WTC11 (cell line): ENCODE measurements around the gene LDLRAD4. TPM values are rescaled to one million over a fixed set of nuclear protein-coding genes. Genes with fewer than 3 reads are reported as not detected.
A peak's percentile ranks its signal among the peaks of the same experiment; 100 is the strongest.

Source experiments
- ATAC-seq: fragments of 200-7000 bp; cut with Tn5 transposase; 2 replicates; pipeline ENCODE4 v1.10.0; 2021; ENCODE audit warnings: mild to moderate bottlenecking, moderate library complexity
- CTCF ChIA-PET: fragments of 300-600 bp; sonication (Branson Sonifier 250); formaldehyde crosslinking; loops from one replicate; lab custom pipeline; 2021; ENCODE audit warnings: antibody characterized with exemption; lab: Charles Lee
- POLR2A ChIA-PET: fragments of 350-600 bp; sonication (Branson Sonifier 250); formaldehyde crosslinking; loops from one replicate; lab custom pipeline; 2021; ENCODE audit warnings: antibody characterized with exemption; lab: Charles Lee
- DNase-seq: peaks from one replicate; pipeline ENCODE4 v3.0.0; 2021; ENCODE audit warnings: low spot score
- H3K27ac Mint-ChIP-seq: 2 replicates; pipeline ENCODE4 v1.8.0; 2021; ENCODE audit warnings: mixed read lengths
- H3K27me3 Mint-ChIP-seq: 2 replicates; pipeline ENCODE4 v1.8.0; 2021; ENCODE audit warnings: low read depth, mild to moderate bottlenecking, moderate library complexity, mixed read lengths
- H3K36me3 Mint-ChIP-seq: 2 replicates; pipeline ENCODE4 v1.8.0; 2021; ENCODE audit warnings: mixed read lengths
- H3K4me1 Mint-ChIP-seq: 2 replicates; pipeline ENCODE4 v1.8.0; 2022; ENCODE audit warnings: mixed read lengths
- H3K4me3 Mint-ChIP-seq: 2 replicates; pipeline ENCODE4 v1.8.0; 2021; ENCODE audit warnings: mild to moderate bottlenecking, moderate library complexity, mixed read lengths
- H3K9me3 Mint-ChIP-seq: 2 replicates; pipeline ENCODE4 v1.8.0; 2021; ENCODE audit warnings: mixed read lengths
- ATF1 ChIP-seq: sonication (generic); formaldehyde crosslinking; IDR thresholded peaks from 2 replicates; pipeline ENCODE4 v1.8.1; 2023; ENCODE audit warnings: mild to moderate bottlenecking, moderate library complexity, missing genetic modification reagents
- CREM ChIP-seq: sonication (generic); formaldehyde crosslinking; IDR thresholded peaks from 2 replicates; pipeline ENCODE4 v1.8.1; 2022; ENCODE audit warnings: mild to moderate bottlenecking, missing genetic modification reagents, moderate library complexity
- KAT7 ChIP-seq: sonication (generic); formaldehyde crosslinking; IDR thresholded peaks from 2 replicates; pipeline ENCODE4 v1.8.1; 2023; ENCODE audit warnings: missing genetic modification reagents, mild to moderate bottlenecking, borderline replicate concordance
- NFYB ChIP-seq: sonication (generic); formaldehyde crosslinking; conservative IDR thresholded peaks from 2 replicates; pipeline ENCODE4 v1.8.0; 2022; ENCODE audit warnings: low read depth, missing genetic modification reagents
- SP1 ChIP-seq: sonication (generic); formaldehyde crosslinking; conservative IDR thresholded peaks from 2 replicates; pipeline ENCODE4 v1.8.1; 2022; ENCODE audit warnings: missing genetic modification reagents
- ZNF121 ChIP-seq: sonication (generic); formaldehyde crosslinking; IDR thresholded peaks from 2 replicates; pipeline ENCODE4 v1.8.0; 2023; ENCODE audit warnings: missing genetic modification reagents
- ZNF219 ChIP-seq: sonication (generic); formaldehyde crosslinking; IDR thresholded peaks from 2 replicates; pipeline ENCODE4 v1.8.0; 2023; ENCODE audit warnings: missing genetic modification reagents, mild to moderate bottlenecking, borderline replicate concordance
- ZNF232 ChIP-seq: sonication (generic); formaldehyde crosslinking; IDR thresholded peaks from 2 replicates; pipeline ENCODE4 v1.8.0; 2022; ENCODE audit warnings: mild to moderate bottlenecking, missing genetic modification reagents
- total RNA-seq: library from RNA; stranded (reverse); gene quantifications from 3 replicates; pipeline ENCODE4 v1.2.3, GENCODE V29; 2021
- TF ChIP-seq, protein P1 (sequence below): fragments of 250-450 bp; sonication (Bioruptor Pico); IDR thresholded peaks from 2 replicates; pipeline ENCODE4 v1.9.0; 2021; ENCODE audit warnings: mild to moderate bottlenecking
- TF ChIP-seq, protein P2 (sequence below): fragments of 200-600 bp; IDR thresholded peaks from 2 replicates; pipeline ENCODE4 v1.8.0; 2022; ENCODE audit warnings: antibody characterized with exemption
- TF ChIP-seq, protein P3 (sequence below): sonication (generic); formaldehyde crosslinking; IDR thresholded peaks from 2 replicates; pipeline ENCODE4 v1.8.0; 2023; ENCODE audit warnings: missing genetic modification reagents, mild to moderate bottlenecking, borderline replicate concordance
- TF ChIP-seq, protein P4 (sequence below): fragments of 250-450 bp; sonication (Bioruptor Pico); IDR thresholded peaks from 2 replicates; pipeline ENCODE4 v1.9.0; 2021; ENCODE audit warnings: mild to moderate bottlenecking
- TF ChIP-seq, protein P5 (sequence below): sonication (generic); formaldehyde crosslinking; IDR thresholded peaks from 2 replicates; pipeline ENCODE4 v1.8.0; 2022; ENCODE audit warnings: missing genetic modification reagents
- TF ChIP-seq, protein P6 (sequence below): sonication (generic); formaldehyde crosslinking; conservative IDR thresholded peaks from 2 replicates; pipeline ENCODE4 v1.8.1; 2023; ENCODE audit warnings: mild to moderate bottlenecking, low read depth, missing genetic modification reagents, moderate library complexity

LDLRAD4 gene
- total RNA-seq, 1 experiment from 2014 or later = 6.2 TPM

DNA sequence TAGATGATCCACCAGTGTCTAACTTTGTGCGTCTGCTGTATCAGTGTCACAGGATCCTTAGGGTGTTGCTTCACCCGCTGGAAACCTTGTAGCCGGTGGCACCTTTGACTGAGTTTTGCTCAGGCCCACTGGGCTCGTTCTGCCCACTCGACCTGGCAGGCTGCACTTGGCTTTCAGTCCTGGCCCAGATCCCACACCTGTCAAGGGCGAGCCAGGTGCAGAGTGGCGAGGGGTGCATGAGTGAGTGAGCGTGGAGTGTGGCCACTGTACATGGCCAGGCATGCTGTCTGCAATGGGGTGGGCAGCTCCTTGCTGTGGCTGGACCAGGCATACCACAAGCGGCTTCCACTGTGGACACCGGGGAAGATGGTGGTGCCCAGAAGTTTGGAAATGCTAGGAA, 328.8 kb downstream of the LDLRAD4 start (continued):
- TF ChIP-seq, protein P1, sequence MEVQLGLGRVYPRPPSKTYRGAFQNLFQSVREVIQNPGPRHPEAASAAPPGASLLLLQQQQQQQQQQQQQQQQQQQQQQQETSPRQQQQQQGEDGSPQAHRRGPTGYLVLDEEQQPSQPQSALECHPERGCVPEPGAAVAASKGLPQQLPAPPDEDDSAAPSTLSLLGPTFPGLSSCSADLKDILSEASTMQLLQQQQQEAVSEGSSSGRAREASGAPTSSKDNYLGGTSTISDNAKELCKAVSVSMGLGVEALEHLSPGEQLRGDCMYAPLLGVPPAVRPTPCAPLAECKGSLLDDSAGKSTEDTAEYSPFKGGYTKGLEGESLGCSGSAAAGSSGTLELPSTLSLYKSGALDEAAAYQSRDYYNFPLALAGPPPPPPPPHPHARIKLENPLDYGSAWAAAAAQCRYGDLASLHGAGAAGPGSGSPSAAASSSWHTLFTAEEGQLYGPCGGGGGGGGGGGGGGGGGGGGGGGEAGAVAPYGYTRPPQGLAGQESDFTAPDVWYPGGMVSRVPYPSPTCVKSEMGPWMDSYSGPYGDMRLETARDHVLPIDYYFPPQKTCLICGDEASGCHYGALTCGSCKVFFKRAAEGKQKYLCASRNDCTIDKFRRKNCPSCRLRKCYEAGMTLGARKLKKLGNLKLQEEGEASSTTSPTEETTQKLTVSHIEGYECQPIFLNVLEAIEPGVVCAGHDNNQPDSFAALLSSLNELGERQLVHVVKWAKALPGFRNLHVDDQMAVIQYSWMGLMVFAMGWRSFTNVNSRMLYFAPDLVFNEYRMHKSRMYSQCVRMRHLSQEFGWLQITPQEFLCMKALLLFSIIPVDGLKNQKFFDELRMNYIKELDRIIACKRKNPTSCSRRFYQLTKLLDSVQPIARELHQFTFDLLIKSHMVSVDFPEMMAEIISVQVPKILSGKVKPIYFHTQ = no peak
- TF ChIP-seq NFYB (CRISPR knock-in tag) = no peak
- TF ChIP-seq, protein P2, sequence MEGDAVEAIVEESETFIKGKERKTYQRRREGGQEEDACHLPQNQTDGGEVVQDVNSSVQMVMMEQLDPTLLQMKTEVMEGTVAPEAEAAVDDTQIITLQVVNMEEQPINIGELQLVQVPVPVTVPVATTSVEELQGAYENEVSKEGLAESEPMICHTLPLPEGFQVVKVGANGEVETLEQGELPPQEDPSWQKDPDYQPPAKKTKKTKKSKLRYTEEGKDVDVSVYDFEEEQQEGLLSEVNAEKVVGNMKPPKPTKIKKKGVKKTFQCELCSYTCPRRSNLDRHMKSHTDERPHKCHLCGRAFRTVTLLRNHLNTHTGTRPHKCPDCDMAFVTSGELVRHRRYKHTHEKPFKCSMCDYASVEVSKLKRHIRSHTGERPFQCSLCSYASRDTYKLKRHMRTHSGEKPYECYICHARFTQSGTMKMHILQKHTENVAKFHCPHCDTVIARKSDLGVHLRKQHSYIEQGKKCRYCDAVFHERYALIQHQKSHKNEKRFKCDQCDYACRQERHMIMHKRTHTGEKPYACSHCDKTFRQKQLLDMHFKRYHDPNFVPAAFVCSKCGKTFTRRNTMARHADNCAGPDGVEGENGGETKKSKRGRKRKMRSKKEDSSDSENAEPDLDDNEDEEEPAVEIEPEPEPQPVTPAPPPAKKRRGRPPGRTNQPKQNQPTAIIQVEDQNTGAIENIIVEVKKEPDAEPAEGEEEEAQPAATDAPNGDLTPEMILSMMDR = no peak

DNA sequence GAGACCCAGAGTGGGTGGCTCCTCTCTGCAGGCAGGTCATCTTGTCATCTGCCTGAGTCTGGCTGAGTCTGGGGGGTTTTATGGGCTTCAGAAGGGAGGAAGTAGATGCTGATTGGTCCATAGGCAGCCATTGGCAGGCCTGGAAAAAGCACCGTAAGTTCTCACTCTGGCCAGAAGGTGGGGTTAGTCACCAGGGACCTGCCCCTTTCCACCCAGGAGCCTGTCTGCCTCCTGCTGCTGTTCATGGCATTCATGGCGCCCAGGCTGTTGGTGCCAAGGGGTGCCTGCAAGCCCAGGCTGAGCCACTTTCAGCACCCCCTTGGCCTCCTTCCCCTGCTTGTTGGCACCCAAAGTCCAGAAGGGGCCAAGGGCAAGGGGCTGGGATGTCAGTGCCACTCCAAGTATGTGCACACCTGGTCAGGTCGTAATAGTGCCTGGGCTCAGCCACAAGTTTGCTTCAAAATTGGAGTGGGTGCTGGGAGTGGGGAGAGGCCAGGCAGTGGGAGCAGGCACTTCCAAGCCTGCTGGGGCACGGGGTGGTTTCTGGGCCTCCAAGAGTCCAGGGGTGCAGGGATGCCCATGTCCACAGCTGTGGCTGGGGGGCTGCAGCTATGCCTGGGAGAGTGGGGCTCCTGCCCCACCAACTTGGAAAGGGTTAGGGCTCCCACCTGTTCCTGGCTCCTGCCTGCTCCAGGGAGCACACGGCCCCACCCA, 329.7 kb downstream of the LDLRAD4 start:
- no peak overlapping the region for H3K27ac Mint-ChIP-seq
- no peak for TF ChIP-seq SP1 (CRISPR knock-in tag)
- no peak for TF ChIP-seq CREM (CRISPR knock-in tag)
- TF ChIP-seq ZNF219 (CRISPR knock-in tag) = no peak
- TF ChIP-seq, protein P3, sequence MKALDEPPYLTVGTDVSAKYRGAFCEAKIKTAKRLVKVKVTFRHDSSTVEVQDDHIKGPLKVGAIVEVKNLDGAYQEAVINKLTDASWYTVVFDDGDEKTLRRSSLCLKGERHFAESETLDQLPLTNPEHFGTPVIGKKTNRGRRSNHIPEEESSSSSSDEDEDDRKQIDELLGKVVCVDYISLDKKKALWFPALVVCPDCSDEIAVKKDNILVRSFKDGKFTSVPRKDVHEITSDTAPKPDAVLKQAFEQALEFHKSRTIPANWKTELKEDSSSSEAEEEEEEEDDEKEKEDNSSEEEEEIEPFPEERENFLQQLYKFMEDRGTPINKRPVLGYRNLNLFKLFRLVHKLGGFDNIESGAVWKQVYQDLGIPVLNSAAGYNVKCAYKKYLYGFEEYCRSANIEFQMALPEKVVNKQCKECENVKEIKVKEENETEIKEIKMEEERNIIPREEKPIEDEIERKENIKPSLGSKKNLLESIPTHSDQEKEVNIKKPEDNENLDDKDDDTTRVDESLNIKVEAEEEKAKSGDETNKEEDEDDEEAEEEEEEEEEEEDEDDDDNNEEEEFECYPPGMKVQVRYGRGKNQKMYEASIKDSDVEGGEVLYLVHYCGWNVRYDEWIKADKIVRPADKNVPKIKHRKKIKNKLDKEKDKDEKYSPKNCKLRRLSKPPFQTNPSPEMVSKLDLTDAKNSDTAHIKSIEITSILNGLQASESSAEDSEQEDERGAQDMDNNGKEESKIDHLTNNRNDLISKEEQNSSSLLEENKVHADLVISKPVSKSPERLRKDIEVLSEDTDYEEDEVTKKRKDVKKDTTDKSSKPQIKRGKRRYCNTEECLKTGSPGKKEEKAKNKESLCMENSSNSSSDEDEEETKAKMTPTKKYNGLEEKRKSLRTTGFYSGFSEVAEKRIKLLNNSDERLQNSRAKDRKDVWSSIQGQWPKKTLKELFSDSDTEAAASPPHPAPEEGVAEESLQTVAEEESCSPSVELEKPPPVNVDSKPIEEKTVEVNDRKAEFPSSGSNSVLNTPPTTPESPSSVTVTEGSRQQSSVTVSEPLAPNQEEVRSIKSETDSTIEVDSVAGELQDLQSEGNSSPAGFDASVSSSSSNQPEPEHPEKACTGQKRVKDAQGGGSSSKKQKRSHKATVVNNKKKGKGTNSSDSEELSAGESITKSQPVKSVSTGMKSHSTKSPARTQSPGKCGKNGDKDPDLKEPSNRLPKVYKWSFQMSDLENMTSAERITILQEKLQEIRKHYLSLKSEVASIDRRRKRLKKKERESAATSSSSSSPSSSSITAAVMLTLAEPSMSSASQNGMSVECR = no peak
- TF ChIP-seq, protein P4, sequence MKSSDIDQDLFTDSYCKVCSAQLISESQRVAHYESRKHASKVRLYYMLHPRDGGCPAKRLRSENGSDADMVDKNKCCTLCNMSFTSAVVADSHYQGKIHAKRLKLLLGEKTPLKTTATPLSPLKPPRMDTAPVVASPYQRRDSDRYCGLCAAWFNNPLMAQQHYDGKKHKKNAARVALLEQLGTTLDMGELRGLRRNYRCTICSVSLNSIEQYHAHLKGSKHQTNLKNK = no peak
- no peak overlapping the region for H3K4me3 Mint-ChIP-seq
- no peaks in the 10 kb centered on the region; the same call in 1 of the 2 replicates for H3K4me1 Mint-ChIP-seq
- ChIA-PET POLR2A (interaction anchor here (0.6 kb wide), 1 partner anchor 41 kb away, joined by 3 read pairs; no protein-coding TSS in a partner anchor), CTCF (no interaction called here)
- H3K36me3 Mint-ChIP-seq = no peaks in the 10 kb centered on the region
- ATAC-seq = peak; percentile 51; the same call in 1 of the 2 replicates
- DNase-seq = no peak
- peaks cover 4% of the 10 kb centered on the region; the same call in 1 of the 2 replicates for H3K9me3 Mint-ChIP-seq
- no peaks in the 10 kb centered on the region for H3K27me3 Mint-ChIP-seq

DNA sequence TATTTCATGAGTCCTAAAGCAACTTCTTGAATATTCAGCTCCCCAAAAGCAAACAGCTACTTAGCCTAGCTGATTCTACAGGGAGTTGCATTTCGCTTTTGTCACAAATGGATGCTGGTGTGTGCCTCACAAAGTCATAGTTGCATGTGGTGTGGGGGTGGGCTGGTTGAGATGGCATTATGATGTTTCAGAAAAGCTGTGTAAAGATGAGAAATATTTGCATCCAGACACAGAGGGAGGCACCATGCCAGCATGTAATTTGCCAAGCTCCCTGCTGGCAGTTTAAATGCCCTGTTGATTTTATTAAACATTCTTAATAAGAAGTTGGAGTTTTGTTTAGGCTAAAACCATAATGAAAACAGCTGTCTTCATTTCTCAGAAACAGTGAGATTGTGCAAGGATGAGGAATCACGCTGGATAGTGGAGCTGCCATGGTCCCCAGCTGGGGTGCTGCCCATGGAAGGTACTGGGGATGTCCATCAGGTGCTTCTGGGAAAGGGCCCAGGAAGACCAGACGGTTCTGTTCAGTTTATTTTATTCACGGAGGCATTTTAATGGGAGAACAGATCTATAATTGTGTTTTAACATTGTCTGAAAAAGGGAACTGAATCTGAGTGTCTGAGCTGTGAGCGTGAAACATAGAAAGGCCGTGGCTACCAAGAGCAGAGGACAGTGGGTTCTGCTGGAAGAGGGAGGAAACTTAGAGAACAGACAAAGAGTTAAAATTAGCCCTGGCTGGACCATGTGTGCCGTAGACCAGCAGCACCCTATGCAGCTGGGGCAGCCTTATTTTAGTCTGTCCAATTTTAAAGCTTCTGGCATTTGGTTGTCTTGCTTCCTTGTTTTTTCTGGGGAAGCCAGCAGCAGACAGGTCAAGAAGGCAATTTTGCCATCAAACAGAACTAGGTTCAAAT, 330.7 kb downstream of the LDLRAD4 start:
- Mint-ChIP-seq H3K4me3 (no peak overlapping the region), H3K9me3 (peaks cover 4% of the 10 kb centered on the region; the same call in 1 of the 2 replicates), H3K4me1 (no peaks in the 10 kb centered on the region; the same call in 1 of the 2 replicates), H3K27me3 (no peaks in the 10 kb centered on the region), H3K36me3 (no peaks in the 10 kb centered on the region), H3K27ac (no peak overlapping the region)
- ChIA-PET CTCF (interaction anchor here (0.8 to 1.2 kb wide), 2 partner anchors 9 to 264 kb away, joined by 3 to 4 read pairs; no protein-coding TSS in a partner anchor), POLR2A (no interaction called here)
- ATAC-seq (no peak), DNase-seq (no peak)
- TF ChIP-seq, protein P5, sequence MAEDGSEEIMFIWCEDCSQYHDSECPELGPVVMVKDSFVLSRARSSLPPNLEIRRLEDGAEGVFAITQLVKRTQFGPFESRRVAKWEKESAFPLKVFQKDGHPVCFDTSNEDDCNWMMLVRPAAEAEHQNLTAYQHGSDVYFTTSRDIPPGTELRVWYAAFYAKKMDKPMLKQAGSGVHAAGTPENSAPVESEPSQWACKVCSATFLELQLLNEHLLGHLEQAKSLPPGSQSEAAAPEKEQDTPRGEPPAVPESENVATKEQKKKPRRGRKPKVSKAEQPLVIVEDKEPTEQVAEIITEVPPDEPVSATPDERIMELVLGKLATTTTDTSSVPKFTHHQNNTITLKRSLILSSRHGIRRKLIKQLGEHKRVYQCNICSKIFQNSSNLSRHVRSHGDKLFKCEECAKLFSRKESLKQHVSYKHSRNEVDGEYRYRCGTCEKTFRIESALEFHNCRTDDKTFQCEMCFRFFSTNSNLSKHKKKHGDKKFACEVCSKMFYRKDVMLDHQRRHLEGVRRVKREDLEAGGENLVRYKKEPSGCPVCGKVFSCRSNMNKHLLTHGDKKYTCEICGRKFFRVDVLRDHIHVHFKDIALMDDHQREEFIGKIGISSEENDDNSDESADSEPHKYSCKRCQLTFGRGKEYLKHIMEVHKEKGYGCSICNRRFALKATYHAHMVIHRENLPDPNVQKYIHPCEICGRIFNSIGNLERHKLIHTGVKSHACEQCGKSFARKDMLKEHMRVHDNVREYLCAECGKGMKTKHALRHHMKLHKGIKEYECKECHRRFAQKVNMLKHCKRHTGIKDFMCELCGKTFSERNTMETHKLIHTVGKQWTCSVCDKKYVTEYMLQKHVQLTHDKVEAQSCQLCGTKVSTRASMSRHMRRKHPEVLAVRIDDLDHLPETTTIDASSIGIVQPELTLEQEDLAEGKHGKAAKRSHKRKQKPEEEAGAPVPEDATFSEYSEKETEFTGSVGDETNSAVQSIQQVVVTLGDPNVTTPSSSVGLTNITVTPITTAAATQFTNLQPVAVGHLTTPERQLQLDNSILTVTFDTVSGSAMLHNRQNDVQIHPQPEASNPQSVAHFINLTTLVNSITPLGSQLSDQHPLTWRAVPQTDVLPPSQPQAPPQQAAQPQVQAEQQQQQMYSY (CRISPR knock-in tag) = no peak
- TF ChIP-seq ZNF219 (CRISPR knock-in tag) (no peak), ZNF121 (no peak), ZNF232 (CRISPR knock-in tag) (no peak), KAT7 (CRISPR knock-in tag) (no peak), ATF1 (CRISPR knock-in tag) (no peak)
- TF ChIP-seq, protein P6, sequence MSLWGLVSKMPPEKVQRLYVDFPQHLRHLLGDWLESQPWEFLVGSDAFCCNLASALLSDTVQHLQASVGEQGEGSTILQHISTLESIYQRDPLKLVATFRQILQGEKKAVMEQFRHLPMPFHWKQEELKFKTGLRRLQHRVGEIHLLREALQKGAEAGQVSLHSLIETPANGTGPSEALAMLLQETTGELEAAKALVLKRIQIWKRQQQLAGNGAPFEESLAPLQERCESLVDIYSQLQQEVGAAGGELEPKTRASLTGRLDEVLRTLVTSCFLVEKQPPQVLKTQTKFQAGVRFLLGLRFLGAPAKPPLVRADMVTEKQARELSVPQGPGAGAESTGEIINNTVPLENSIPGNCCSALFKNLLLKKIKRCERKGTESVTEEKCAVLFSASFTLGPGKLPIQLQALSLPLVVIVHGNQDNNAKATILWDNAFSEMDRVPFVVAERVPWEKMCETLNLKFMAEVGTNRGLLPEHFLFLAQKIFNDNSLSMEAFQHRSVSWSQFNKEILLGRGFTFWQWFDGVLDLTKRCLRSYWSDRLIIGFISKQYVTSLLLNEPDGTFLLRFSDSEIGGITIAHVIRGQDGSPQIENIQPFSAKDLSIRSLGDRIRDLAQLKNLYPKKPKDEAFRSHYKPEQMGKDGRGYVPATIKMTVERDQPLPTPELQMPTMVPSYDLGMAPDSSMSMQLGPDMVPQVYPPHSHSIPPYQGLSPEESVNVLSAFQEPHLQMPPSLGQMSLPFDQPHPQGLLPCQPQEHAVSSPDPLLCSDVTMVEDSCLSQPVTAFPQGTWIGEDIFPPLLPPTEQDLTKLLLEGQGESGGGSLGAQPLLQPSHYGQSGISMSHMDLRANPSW = no peak
